Uterus (tissue), 4 donors: Measurements from ENCODE around the gene AK5. TPM values are rescaled to one million over a fixed set of nuclear protein-coding genes. Genes with fewer than 3 reads are reported as not detected.

Experiments
- DNase-seq, 2 donors: peaks; one replicate each; pipeline ENCODE4 v3.0.0-alpha.2; 2019 to 2020
- H3K27ac ChIP-seq, 2 donors: fragments of 200-600 bp; sonication (generic); 1 replicate in 1 of 2; 2 replicates in 1 of 2; pipeline ENCODE4 v1.5.1; 2016 to 2018
- H3K27me3 ChIP-seq, 2 donors: fragments of 200-600 bp; sonication (generic); one replicate each; pipeline ENCODE4 v1.5.1; 2018 to 2019; ENCODE audit warnings: control low read depth in 1 of 2
- H3K36me3 ChIP-seq, 2 donors: fragments of 200-600 bp; sonication (generic); one replicate each; pipeline ENCODE4 v1.5.1; 2019; ENCODE audit warnings: control low read depth in 1 of 2
- H3K4me1 ChIP-seq, 2 donors: fragments of 200-600 bp; sonication (generic); one replicate each; pipeline ENCODE4 v1.5.1; 2018 to 2019; ENCODE audit warnings: control low read depth in 1 of 2
- H3K4me3 ChIP-seq, 2 donors: fragments of 200-600 bp; sonication (generic); 1 replicate in 1 of 2; 2 replicates in 1 of 2; pipeline ENCODE4 v1.5.1; 2018 to 2019; ENCODE audit warnings: mild to moderate bottlenecking in 1 of 2
- H3K9me3 ChIP-seq, 2 donors: fragments of 200-600 bp; sonication (generic); one replicate each; pipeline ENCODE4 v1.5.1; 2019; ENCODE audit warnings: control low read depth in 1 of 2
- POLR2A ChIP-seq, 2 donors: fragments of 450-650 bp; IDR thresholded peaks; one replicate each; pipeline ENCODE4 v1.6.1; 2016; ENCODE audit warnings: antibody characterized with exemption in 2 of 2, mild to moderate bottlenecking in 1 of 2, moderate library complexity in 1 of 2
- intact Hi-C: fragments of 100-400 bp; cut with DNase I; formaldehyde crosslinking; loops from one replicate; pipeline ENCODE4 v1.15.1; 2023; ENCODE audit warnings: low total_unique reads
- total RNA-seq, 4 donors: library from RNA; depleted of rRNA in 3 of 4; stranded (reverse); fragments of >200 nt in 3 of 4; gene quantifications; one replicate each; pipeline versions ENCODE4 v1.1.0 to v1.2.4, GENCODE V29; 2014 to 2023
- TF ChIP-seq, protein P1 (sequence below), 4 experiments: fragments of 200-600 bp in 2 of 4; fragments of 450-650 bp in 2 of 4; sonication (generic) in 2 of 4; IDR thresholded peaks; one replicate each; pipeline ENCODE4 v1.5.1; 2016 to 2019; ENCODE audit warnings: antibody characterized with exemption in 4 of 4, mild to moderate bottlenecking in 2 of 4, moderate library complexity in 1 of 4
- donor health status: DM: yes; HTN: yes; CAD: no.

Gene AK5
- total RNA-seq, 4 donors from 2014 or later = 0.88 to 4.6 TPM; not detected in 2

DNA sequence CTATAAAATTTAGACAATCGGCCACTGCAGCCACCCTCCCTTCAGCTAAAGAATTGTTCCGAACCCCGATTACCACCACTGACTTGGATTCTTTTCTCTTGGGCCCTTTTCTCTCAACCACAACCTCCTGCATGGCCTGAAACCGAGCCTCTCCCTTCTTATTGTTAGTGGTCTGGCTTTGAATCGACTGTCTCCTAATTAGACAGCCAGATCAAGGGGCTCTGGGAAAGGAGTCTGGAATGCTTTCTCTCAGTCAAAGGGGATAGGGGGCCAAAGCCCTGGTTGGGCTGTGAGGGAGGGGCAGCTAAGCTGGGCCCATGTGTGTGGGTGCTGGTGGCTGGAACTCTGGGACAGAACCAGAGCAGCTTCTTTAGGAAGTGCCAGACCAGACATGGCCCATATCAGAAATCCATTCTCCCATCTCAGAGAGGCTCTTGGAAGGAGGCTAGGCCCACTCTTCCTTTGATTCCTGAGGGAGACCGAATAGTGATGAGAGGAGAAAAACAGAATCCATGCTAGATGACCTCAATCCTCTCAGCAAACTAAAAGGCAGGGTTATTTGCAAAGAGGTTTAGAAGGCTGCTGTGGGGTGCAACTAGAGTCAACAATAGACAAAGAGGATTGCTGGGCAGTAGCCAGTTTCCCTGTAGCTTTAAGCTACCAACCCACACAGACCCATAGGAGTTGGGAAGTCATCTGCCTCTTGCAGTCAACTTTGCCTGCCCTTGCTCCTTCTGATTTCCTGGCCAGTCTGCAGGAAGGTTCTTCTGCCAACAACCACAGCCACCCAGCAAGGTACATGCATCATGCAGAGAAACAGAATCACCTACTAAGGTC is 117.6 kb downstream of the AK5 start:
- DNase-seq = no peak
- no peaks in the 10 kb centered on the region for H3K36me3 ChIP-seq
- H3K4me3 ChIP-seq = no peak overlapping the region
- TF ChIP-seq, protein P1, sequence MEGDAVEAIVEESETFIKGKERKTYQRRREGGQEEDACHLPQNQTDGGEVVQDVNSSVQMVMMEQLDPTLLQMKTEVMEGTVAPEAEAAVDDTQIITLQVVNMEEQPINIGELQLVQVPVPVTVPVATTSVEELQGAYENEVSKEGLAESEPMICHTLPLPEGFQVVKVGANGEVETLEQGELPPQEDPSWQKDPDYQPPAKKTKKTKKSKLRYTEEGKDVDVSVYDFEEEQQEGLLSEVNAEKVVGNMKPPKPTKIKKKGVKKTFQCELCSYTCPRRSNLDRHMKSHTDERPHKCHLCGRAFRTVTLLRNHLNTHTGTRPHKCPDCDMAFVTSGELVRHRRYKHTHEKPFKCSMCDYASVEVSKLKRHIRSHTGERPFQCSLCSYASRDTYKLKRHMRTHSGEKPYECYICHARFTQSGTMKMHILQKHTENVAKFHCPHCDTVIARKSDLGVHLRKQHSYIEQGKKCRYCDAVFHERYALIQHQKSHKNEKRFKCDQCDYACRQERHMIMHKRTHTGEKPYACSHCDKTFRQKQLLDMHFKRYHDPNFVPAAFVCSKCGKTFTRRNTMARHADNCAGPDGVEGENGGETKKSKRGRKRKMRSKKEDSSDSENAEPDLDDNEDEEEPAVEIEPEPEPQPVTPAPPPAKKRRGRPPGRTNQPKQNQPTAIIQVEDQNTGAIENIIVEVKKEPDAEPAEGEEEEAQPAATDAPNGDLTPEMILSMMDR (IDR thresholded peaks at IDR 0.05) = no peak
- TF ChIP-seq POLR2A (IDR thresholded peaks at IDR 0.05) = no peak
- intact Hi-C loops = no loop called here
- no peak overlapping the region for H3K27ac ChIP-seq
- no peaks in the 10 kb centered on the region for H3K4me1 ChIP-seq
- H3K27me3 ChIP-seq = no peaks in the 10 kb centered on the region
- no peaks in the 10 kb centered on the region for H3K9me3 ChIP-seq

DNA sequence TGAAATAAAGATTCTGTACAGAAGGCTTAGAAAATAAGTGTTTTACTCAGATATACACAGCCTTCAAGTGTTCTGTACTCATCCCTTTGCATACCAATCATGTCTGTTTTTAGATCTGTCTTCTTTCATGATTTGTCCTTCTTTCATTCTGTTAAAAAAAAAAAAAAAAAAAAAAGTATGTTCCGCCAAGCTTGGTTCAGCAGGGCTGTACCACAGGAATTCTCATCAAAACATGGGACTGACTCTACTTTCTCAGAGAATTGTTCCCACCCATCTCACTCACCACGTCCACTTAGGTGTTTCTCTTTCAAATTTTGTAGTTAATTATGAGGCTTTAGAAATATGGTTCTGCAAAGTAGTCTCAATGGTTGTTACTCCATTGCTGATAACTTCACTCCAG is 119.0 kb downstream of the AK5 start:
- Histone ChIP-seq H3K27ac (no peak overlapping the region), H3K36me3 (no peaks in the 10 kb centered on the region), H3K9me3 (no peaks in the 10 kb centered on the region), H3K4me1 (no peaks in the 10 kb centered on the region), H3K4me3 (no peak overlapping the region), H3K27me3 (no peaks in the 10 kb centered on the region)
- no peak for DNase-seq
- TF ChIP-seq POLR2A (IDR thresholded peaks at IDR 0.05) = no peak
- TF ChIP-seq, protein P1 (IDR thresholded peaks at IDR 0.05) = no peak
- intact Hi-C loops = no loop called here

- Histone ChIP-seq H3K27ac (no peak overlapping the region), H3K4me3 (no peak overlapping the region), H3K36me3 (no peaks in the 10 kb centered on the region), H3K9me3 (no peaks in the 10 kb centered on the region), H3K27me3 (no peaks in the 10 kb centered on the region), H3K4me1 (no peaks in the 10 kb centered on the region)
- DNase-seq = no peak
- TF ChIP-seq, protein P1 (IDR thresholded peaks at IDR 0.05) = no peak
- no peak for TF ChIP-seq POLR2A (IDR thresholded peaks at IDR 0.05)
- intact Hi-C loops = no loop called here
Observed at GRCh38 chr1:77401384-77401783, 119.6 kb downstream of the AK5 start.

DNA sequence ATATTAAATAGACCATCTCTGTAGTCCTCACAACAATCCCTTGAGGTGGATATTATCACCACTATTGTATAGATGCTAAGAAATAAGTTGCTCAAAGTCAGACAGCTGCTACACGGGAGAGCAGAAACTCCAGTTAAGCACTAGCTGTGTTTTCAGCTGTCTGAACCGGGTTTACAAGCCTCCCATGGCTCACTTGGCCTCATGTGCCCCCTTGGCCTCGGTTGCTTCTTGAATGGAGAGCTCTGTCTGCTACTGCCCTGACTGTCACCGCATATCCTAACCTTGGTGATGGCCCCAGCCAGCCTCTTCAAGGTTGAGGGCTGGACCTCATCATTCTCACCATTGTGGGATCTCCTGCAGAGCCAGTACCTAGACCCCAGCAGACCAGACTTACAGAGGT is 123.4 kb downstream of the AK5 start:
- Histone ChIP-seq H3K4me3 (no peak overlapping the region), H3K36me3 (no peaks in the 10 kb centered on the region), H3K4me1 (no peaks in the 10 kb centered on the region), H3K27ac (no peak overlapping the region), H3K27me3 (no peaks in the 10 kb centered on the region), H3K9me3 (no peaks in the 10 kb centered on the region)
- TF ChIP-seq, protein P1 (IDR thresholded peaks at IDR 0.05) = no peak
- no peak for TF ChIP-seq POLR2A (IDR thresholded peaks at IDR 0.05)
- DNase-seq = no peak
- intact Hi-C loops = no loop called here

GRCh38 chr1:77406661-77407060 is 124.8 kb downstream of the AK5 start:
- TF ChIP-seq, protein P1 (IDR thresholded peaks at IDR 0.05) = no peak
- no peak for TF ChIP-seq POLR2A (IDR thresholded peaks at IDR 0.05)
- H3K36me3 ChIP-seq = no peaks in the 10 kb centered on the region
- H3K4me3 ChIP-seq = no peak overlapping the region
- intact Hi-C loops = no loop called here
- H3K9me3 ChIP-seq = no peaks in the 10 kb centered on the region
- no peak for DNase-seq
- H3K4me1 ChIP-seq = no peaks in the 10 kb centered on the region
- H3K27me3 ChIP-seq = no peaks in the 10 kb centered on the region
- H3K27ac ChIP-seq = no peak overlapping the region
